Activated effector memory CD4-positive, alpha-beta T cell treated with Interleukin-2 at 50 U/mL for 16 hours (primary cell): ENCODE data around the gene FGGY.

Experiments
- DNase-seq: peaks from one replicate; pipeline ENCODE4 v3.0.0-alpha.2; 2020

Gene FGGY

DNA sequence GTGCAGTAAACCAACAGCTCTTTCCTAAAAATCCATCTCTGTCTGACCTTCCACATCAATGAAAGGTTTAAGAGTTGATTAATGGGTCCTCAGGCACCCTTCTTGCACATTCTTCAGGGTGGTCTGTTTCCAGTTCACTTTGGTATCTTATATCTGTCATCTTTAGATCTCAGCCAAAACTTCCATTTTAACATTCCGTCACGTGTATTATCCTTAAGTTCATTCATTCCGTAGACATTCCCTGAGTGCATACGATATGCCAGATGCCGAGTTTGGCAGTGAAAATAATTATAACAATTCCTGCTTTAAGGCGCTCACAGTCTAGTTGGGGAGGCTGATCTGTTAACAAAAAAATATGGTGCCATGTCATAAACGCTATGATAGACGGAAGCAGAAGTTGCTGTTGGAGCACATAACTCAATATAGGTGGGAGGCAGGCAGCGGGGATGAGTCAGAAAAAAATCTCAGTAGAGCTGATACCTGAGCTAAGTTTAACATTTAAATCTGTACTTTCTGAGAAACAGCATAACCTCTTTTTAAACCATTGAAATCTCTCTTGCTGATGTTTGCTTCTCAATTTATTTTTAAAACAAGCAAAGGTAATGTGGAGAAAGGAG, 458.3 kb downstream of the FGGY start:
- DNase-seq: no peak

DNA sequence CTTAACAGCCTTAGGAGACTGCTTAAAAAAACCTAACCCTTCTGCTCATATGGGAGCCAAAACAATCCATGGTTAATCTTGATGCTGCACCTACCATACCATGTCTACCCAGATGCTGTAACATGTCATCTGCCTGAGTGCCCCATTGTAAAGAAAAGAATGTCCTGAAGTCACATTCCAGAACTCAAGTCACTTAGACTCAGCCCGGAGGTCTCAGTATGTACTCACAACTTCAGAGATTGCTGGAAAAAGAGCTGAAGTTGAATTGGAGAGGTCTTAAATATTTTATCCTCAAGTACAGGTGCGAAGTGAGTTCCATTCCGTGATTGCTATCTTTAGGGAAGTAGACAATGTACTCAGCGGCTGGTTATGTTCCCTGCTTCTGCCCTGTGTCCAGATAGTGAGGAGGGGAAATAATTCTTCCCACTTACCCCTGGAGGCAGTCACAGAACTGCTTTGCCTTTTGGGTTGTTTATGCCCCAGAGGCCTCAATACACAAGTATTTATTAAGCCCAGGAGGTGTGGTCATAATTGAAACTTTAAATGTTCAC, 460.4 kb downstream of the FGGY start:
- no peak for DNase-seq

DNA sequence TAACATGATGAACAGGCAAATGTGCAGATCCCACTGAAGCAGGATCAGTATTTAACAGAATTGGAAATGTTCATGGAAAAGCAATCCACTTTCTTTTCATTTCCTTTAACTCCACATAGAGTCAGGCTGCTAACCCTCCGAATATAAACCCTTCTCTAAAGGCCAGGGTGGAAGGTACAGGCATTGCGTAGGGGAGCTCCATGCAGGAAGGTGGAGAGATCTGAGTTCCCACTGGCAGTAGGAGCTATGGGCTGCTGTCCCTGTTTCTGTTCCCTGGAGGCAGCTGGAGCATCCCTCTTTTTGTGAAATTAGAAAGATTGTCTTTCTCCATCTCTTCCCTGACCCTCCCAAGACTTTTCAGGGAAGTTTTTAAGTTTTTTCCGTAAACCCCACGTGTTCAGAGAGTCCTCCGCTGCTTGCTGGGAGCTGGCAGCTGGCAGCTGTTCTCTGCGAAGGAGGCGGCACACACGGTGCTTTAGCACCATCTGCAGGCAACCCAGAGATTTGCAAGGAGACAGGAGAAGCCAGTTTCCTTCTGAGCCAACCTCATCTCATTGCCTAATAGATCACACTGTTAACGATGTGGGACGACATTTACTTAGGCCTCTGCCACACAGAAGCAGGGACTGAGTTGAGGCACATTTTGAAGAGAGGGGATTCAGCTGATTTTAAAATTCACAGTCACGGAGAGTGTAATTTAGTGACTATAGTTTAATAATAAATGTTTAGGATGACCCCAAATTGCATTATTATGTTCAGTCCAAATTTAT, 462.4 kb downstream of the FGGY start:
- peak; percentile 50 for DNase-seq

DNA sequence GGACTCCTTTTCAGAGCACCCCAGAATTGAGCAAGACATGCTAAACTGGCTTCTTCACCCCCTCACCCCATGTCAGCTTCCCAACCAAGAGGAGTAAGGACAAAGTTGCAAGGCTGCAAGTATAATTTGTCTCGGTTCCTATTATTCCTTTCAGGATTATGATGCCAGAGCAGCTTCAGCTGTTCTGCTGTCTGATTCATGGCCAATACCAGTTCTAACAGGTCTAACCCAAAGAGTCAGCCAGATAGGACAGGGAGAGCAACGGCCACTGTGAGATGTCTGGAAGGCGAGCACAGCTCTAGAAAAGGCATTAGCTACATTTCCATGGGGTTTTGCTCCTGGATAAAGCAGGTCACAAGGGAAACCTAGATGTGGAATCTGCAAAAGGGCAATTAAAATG, 464.5 kb downstream of the FGGY start:
- no peak for DNase-seq

DNA sequence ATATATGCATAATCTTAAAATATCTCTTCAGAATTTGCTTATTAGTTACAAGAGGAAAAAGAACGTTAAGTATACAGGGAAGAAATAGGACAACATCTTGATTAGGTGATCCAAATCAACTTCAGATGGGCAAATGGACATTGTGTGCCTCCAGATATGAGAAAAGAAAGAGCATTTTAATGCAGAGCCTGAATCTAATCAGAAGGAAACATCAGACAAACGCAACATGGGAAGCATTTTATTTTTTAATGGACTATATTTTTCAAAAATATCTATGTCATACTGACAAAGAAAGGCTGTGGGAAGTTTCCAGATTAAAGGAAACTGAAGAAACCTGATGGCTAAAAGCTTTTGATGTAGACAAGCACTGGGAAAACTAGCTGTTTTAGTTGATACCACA, 466.5 kb downstream of the FGGY start:
- no peak for DNase-seq

DNA sequence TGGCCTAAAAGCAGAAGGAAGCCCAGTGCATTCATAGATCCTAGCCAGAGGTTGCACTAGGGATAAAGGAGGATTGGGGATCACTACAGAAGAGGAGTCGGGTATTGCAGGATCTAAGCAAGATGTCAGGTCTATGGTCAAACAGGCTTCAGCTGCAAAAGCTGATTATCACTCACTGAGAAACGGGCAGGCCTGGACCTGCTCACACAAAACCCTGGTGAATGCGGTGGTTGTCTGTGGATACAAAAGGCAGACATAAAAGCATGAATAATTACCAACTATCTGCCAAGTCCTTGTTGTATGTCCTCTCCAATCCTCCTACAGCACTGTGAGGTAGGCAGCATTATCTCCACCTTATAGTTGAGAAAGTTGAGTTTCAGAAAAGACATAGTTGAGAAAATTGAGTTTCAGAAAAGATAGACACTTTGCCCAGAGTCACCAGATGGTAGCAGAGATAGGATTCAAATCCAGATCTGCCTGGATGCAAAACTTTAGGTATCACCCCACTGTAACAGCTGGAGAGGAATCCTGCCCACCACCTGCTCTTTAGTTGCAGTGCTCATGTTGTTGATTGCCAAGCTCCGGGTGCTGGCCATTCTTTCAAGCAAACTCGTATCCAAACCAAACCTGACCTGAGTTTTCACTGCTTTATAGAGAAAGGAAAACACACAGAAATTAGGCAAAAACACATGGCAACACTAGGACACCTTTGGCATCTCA, 468.3 kb downstream of the FGGY start:
- no peak for DNase-seq

DNA sequence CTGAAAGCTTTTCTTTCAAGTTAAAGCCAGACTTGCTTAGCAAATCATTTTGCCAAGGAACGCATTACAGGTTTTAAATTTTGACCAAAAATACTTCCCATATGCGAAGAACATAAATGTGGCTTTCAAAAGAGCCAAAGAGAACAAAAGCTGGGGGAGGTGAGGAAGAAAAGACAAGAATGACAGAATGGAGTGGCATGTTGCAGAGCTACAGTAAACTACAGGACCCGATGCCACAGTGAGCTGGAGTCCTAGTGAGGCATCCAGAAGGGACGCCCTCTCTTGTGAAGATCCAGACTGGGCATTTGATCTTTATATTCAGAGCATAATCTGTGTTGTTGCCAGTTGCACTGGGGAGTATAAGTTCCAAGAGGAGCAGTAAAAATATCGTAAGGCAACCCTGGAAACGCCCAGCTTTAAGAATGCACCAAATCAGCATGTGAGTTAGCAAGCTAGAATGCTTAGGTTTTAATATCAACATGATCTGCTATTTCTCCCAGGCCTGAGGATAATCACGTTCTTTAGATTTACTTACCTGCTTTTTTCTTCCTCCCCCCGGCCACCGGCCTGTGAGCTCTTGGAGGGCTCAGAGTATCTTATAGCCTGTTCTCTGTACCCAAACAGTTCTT, 469.4 kb downstream of the FGGY start:
- no peak for DNase-seq

DNA sequence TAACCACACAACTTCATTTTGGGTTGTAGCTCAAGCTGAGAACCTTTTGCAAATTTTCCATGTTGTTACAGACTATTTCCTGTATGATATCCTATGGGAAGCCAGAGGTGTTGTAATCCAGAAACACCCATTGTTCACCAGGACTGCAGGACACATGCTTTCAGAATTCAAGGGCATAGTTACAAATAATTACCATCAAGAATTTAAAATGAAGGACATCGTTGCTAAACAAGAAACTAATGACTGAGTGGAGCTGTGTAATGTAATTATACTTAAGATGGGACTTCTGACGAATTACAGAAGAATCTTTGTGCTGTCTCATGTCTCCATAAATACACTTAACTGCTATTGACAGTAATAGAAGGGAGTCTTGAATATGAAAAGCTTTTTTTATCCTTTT, 470.2 kb downstream of the FGGY start:
- no peak for DNase-seq

DNA sequence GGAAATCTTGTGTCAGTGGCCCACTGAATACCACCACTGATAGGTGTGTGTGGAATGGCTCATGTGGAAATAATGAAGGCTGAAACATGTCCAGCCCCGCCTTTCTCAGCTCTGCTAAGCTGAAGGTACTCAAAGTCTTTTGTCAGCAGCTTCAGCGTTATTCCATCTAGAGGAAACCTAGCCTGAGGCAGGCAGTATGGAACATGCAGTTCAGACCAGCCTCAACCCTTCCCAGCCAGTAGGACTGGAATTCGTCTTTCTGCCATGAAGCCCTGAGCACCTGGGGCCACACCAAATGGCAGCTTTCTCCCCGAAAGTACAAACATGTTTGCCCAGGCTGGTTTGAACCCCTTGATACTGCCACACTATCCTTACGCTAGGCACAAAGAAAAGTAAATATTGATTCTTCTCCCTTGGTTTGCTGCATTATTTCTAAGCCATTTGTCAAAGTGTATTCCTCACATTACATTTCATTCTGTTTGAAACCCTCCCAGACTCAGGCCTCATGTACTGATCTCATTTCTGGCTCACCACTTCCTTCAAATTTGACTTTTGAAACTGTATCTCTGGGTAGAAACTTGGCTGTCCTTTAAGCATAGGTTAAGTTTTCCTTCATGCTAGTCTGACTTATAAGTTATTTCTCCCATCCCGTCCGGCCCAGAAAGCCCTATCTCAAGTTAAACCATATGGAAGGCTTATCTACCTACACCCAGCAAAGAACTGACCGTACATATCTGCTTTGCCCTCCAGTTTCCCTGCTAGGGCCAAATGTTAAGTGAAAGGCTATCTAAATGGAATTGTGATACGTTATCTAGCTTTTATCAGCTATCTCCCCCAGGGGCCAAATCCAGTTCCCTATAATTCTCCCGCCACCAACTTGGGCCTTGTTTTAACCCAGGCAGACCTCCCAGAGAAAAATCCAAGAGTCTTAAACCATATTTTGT, 472.2 kb downstream of the FGGY start:
- DNase-seq: no peak

DNA sequence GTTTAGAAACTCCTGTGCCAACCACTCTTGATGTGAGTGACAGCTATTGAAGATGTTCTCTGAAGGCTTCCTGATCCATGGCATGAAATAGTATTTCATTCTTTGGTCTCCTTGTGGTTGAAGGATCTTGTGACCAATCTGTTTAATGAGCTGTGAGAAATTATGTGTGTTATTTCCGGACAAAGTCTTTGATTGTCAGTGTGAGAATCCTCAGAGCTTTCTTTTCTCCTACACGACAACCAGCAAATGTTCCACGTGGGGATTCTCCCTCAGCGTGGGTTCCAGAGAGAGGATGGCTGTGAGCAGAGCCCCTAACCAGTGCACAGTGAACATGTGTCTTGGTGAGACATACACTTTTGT, 472.8 kb downstream of the FGGY start:
- no peak for DNase-seq

DNA sequence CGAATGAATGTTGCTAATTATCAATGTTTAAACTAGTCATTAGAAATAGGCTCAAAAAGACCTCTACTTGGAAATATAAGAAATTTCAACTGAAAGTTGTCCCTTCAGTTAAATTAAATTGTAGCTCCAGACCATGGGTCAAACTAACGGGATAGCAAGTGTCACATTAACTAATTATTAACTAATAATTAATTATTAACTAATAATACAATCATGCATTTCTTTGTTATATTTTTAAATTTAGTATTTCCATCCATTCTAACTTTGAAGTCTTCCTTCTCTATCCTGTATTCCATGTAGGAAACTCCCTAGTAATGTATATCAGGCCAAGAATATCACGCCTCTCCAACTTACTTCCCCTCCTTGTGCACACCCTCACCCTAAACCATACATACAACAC, 474.5 kb downstream of the FGGY start:
- DNase-seq: no peak

DNA sequence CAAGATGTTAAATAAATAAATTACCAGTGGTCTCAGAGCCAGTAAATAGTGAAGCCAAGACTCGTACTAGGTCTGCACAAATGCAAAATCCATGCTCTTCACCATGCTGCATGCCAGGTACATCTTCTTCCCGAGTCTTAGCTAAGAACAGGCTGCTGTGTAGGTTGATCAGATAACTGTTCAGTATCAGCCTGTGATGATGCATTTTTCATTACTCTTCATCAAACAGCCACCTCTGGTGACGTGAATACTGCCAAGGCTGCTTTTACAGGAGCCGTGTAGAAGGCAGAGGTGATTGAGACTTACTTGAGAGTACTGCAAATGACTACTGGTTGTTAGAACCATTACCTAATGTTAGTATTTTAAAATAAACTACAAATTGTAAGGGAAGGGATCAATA, 478.6 kb downstream of the FGGY start:
- no peak for DNase-seq

DNA sequence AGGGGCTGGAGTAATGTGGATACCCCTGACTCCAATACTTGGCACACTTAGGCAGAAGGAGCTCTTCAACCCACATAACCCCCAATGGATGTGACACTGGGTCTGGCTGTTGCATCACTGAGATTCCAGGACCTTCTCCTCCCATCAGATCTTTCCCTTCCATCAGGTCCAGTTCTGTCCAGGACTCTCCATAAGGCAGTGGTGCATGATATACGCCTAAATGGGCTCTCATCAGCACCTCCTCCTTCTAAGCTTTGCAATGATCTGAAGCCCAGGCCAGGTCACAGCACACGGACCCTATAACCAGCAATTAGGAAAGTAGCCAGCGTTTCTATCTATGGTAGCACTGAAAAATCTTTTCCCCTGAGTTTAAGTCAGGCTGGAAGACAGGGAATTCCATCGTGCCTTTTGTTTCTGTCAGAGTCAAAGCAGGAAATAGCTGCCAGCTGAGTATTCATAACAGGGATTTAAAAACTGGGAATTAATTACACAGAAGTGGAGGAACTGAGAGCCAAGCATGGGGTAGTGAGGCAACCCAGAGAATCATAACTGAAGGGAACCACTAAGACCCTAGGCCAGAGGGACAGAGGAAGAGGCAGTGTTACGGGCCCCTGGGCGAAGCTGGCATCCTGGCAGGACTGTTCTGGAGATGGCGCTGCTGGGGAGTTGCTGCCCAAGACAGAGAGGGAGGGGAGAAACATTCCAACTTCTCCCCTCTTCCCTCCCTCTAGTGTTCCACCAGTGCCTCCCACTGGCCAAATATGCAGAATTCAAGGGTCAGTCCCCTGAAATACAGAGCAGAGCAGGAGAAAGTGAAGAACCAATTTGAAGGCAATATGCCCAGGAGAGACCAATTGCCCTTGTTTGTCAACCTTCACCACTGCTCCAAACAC, 480.3 kb downstream of the FGGY start:
- DNase-seq: no peak

DNA sequence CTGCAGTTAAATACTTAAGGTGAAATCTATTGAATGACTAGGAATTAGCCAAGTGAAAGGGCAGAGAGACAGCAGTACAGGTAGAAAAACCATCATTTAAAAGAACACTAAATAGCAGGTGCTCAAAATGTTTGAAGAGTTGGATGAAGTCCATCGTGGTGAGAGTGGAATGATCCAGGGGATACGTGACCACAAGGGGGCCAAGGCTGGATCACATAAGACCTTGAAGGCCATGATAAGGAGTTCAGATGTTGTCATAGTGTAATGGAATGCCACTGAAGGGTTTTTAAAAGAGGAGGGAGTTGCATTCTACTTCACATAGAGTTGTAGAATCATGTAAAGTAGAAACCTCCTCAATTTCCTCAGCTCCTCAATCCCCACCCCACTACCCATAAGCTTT, 483.1 kb downstream of the FGGY start:
- DNase-seq: no peak

DNA sequence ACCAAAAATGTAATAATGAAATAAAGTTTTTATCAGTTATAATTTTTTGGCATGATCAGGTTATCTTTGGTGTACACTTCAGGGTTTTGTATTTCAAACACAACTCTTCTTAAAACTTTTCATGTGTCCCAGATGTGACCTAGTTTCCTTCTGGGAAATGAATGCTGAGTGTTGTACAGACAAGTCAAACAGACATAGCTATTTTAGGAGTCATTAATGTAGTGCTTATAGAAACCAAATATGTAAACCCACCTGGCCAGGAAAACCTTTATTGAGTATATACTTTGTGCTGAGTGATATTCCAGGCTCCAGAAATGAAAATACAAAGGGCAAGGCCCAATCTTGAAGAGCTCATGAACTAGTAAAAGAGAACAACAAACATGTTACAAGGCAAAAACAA, 491.9 kb downstream of the FGGY start:
- no peak for DNase-seq

DNA sequence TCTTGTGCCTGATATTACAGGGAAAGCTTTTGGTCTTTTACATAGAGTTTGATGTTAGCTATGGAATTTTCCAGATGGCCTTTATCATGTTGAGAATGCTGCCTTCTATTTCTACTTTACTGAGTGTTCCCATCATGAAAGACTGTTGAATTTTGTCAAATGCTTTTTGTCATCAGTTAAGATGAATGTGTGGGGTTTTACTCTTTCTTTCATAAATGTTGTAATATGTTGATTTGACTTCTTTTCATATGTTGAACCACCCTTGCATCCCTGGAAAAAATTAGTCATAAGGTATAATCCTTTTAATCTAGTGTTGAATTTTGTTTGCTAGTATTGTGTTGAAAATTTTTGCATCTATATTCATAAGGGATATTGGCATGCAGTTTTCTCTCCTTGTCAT, 501.7 kb downstream of the FGGY start:
- DNase-seq: no peak

DNA sequence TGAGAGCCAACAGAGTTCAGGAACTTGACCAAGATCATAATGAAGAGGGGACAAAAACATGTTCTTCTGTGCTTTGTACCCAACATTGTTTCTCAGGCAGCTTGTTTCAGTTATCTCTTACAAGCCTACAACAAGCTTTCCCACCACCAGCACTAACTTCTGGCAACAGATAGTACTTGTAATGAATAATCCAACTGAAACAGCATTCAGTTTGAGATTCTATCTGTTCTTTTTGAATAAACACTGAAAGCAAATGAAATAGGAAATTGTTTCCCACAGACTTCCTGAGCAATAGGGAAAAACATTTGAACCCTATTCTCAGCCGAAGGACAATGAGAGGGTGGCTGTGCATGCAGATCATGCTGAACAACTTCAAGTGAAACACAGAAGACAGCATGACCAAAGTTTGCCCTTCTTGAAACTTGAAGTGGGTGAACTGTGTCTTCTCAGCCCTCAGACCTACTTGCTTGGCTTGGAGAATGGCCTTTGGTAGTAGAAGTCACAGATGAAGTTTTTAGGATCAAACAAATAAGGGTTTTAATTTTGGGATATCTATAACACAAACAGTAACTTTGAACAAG, 506.7 kb downstream of the FGGY start:
- DNase-seq: no peak

DNA sequence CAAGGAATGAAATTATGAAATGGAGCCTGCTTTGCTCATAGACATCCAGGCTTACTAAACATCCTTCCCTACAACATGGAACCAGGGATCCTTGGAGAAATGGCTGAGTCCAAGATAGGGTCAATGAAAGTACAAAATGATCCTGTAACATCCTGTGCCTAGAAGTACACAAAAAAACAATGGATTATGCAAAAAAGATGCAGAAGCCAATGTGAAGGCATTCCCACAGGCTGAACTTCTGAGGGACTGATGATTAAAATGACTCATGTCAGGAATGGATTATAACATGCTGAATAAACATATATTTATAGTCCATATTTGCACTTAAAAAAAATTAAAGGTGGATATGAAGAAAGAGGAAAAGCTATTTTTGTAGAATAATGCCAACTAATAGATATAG, 507.4 kb downstream of the FGGY start:
- DNase-seq: no peak

DNA sequence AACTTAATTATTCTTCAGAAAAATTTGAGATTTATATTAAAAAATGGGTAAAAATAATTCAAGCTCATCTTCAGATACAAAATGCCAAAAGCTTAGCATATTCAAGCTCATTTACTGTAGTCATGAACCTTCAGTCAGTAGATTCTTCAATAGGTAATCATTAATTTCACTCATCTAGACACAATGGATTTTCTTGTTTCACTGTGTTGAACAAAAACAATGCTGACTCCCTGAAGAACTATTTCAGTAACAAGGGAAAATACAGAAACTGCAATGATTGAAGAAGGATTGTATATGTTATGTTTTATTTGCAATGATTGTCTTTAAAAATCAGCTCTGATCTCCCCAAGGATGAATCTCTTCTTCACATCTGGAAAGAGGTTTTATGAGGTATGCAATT, 508.7 kb downstream of the FGGY start:
- DNase-seq: no peak
